GM12865 (cell line): ENCODE measurements around the gene PAQR5.

Experiments used
- DNase-seq: peaks from one replicate; pipeline ENCODE4 v3.0.0; 2010; ENCODE audit warnings: low read depth
- H3K4me3 ChIP-seq: 2 replicates; pipeline ENCODE4 v1.5.1; 2011; ENCODE audit warnings: mild to moderate bottlenecking, low read depth, low read length, control low read depth
- CTCF ChIP-seq: IDR thresholded peaks from 2 replicates; pipeline ENCODE4 v1.5.1; 2011; ENCODE audit warnings: low read length, control low read depth, low read depth, inconsistent platforms; ENCODE audit not compliant: insufficient read depth; ENCODE audit errors: missing control alignments

Gene PAQR5

GRCh38 chr15:69351884-69352283, 53.2 kb downstream of the PAQR5 start:
- H3K4me3 ChIP-seq: no peak overlapping the region
- no peak for DNase-seq
- no peak for TF ChIP-seq CTCF

GRCh38 chr15:69357773-69358771, 59.4 kb downstream of the PAQR5 start:
- DNase-seq: no peak
- no peak for TF ChIP-seq CTCF
- H3K4me3 ChIP-seq: no peak overlapping the region

GRCh38 chr15:69358850-69359249, 60.1 kb downstream of the PAQR5 start:
- no peak for TF ChIP-seq CTCF
- DNase-seq: no peak
- no peak overlapping the region for H3K4me3 ChIP-seq

- no peak overlapping the region for H3K4me3 ChIP-seq
Observed at GRCh38 chr15:69359722-69360121, 61.0 kb downstream of the PAQR5 start.

GRCh38 chr15:69360642-69361041, 61.9 kb downstream of the PAQR5 start:
- no peak for TF ChIP-seq CTCF
- no peak overlapping the region for H3K4me3 ChIP-seq
- no peak for DNase-seq

More at GRCh38 chr15:69359722-69360121, 61.0 kb downstream of the PAQR5 start:
- TF ChIP-seq CTCF: no peak
- no peak for DNase-seq

GRCh38 chr15:69367236-69367635, 68.5 kb downstream of the PAQR5 start:
- no peak for DNase-seq
- no peak overlapping the region for H3K4me3 ChIP-seq
- TF ChIP-seq CTCF: no peak
